Activated CD8-positive, alpha-beta memory T cell treated with anti-CD3 and anti-CD28 coated beads for 48 hours (primary cell): ENCODE data around the gene IL27RA.
"Not testable (repeated sequence)": the region's sequence is repeated elsewhere in the genome, so short reads cannot be mapped to it uniquely, and the experiment has no call there.

Experiments used
- DNase-seq, 3 experiments: peaks; one replicate each; pipeline ENCODE4 v3.0.0-alpha.2; 2020; ENCODE audit warnings: low read depth in 2 of 3, low spot score in 2 of 3

The IL27RA gene

GRCh38 chr19:13998426-13998825 lies 33.1 kb upstream of the IL27RA start:
- no peak for DNase-seq

GRCh38 chr19:13999085-13999484 lies 32.5 kb upstream of the IL27RA start:
- DNase-seq, result no peak

- no peak for DNase-seq
Observed at GRCh38 chr19:14000691-14001375, 30.7 kb upstream of the IL27RA start.

- no peak for DNase-seq
Observed at GRCh38 chr19:14002571-14003250, 28.9 kb upstream of the IL27RA start.

GRCh38 chr19:14003251-14004055 lies 28.1 kb upstream of the IL27RA start:
- no peak for DNase-seq

GRCh38 chr19:14004619-14005348 lies 26.8 kb upstream of the IL27RA start:
- no peak for DNase-seq

GRCh38 chr19:14005349-14006084 lies 26.0 kb upstream of the IL27RA start:
- peak; percentile 78 to 92 (median 84) for DNase-seq

- DNase-seq, result peak; percentile 98 to 100 (median 100)
Observed at GRCh38 chr19:14006085-14006765, 25.3 kb upstream of the IL27RA start, which contains the start of gene RFX1. Gene RFX1, minus strand, starts transcription at chr19:14006320. Its CDS starts 12,477 bp downstream, at chr19:13993843.

GRCh38 chr19:14006766-14007562 lies 24.6 kb upstream of the IL27RA start:
- no peak for DNase-seq

GRCh38 chr19:14012378-14012915 lies 19.1 kb upstream of the IL27RA start:
- DNase-seq, result no peak

GRCh38 chr19:14015524-14016035 lies 16.0 kb upstream of the IL27RA start:
- no peak for DNase-seq

GRCh38 chr19:14019100-14019499 lies 12.5 kb upstream of the IL27RA start:
- DNase-seq, result no peak

- not testable (repeated sequence) for DNase-seq
Observed at GRCh38 chr19:14019739-14020138, 11.8 kb upstream of the IL27RA start.

- DNase-seq, result no peak
Observed at GRCh38 chr19:14021474-14021873, 10.1 kb upstream of the IL27RA start.

- no peak for DNase-seq
Observed at GRCh38 chr19:14022469-14022868, 9.1 kb upstream of the IL27RA start.

GRCh38 chr19:14023404-14024235 lies 7.9 kb upstream of the IL27RA start:
- DNase-seq, result no peak

GRCh38 chr19:14026652-14027192 lies 4.8 kb upstream of the IL27RA start:
- not testable (repeated sequence) for DNase-seq
